Measurements from ENCODE around the gene RGS10. TPM values are rescaled to one million over a fixed set of nuclear protein-coding genes. Genes with fewer than 3 reads are reported as not detected.

RGS10 gene
- total and polyA plus RNA-seq, 2 experiments from 2014 or later: 16.8 to 26.8 TPM

GRCh38 chr10:119483001-119483400 is 59.5 kb downstream of the RGS10 start:
- DNase-seq (ENCODE audit: low spot score) (no peak), ATAC-seq (no peak)
- no peak overlapping the region for H2AFZ ChIP-seq
- no peak overlapping the region for H3K27ac Mint-ChIP-seq
- H3K4me1 ChIP-seq (ENCODE audit: insufficient read depth): peaks cover 6% of the 10 kb centered on the region; the same call in 1 of the 2 replicates
- no peak for TF ChIP-seq CTCF (conservative IDR thresholded peaks at IDR 0.05; ENCODE audit: low read depth in 2 of 2)
- TF ChIP-seq ETS1 (IDR thresholded peaks at IDR 0.05): no peak
- TF ChIP-seq ZNF331 (CRISPR knock-in tag; IDR thresholded peaks at IDR 0.05; ENCODE audit: low read depth): no peak
- no peak for TF ChIP-seq ZNF462 (CRISPR knock-in tag; IDR thresholded peaks at IDR 0.05)
- no peak for TF ChIP-seq ZNF114 (CRISPR knock-in tag; IDR thresholded peaks at IDR 0.05)
- no peak overlapping the region for H3K27ac ChIP-seq (ENCODE audit: low read depth)
- no peak overlapping the region for H3K4me3 ChIP-seq
- peaks cover 42% of the 10 kb centered on the region for H3K27me3 Mint-ChIP-seq (ENCODE audit: insufficient read depth, low read depth, poor library complexity)
- H3K79me2 ChIP-seq (replicated peaks; ENCODE audit: insufficient read depth): no peaks in the 10 kb centered on the region
- peaks cover 11% of the 10 kb centered on the region; the same call in 2 of the 3 replicates for H3K4me1 Mint-ChIP-seq
- no peaks in the 10 kb centered on the region for H3F3A ChIP-seq (replicated peaks; ENCODE audit: low read depth)
- no peaks in the 10 kb centered on the region for H3K36me3 Mint-ChIP-seq (ENCODE audit: low read depth)
- no peaks in the 10 kb centered on the region for H4K20me1 ChIP-seq (replicated peaks; ENCODE audit: insufficient read depth)
- peaks cover 22% of the 10 kb centered on the region for H3K27me3 ChIP-seq (ENCODE audit: insufficient read depth)
- H3K9me3 Mint-ChIP-seq: no peaks in the 10 kb centered on the region
- no peaks in the 10 kb centered on the region for H3K36me3 ChIP-seq (ENCODE audit: insufficient read depth)
- H3K4me3 Mint-ChIP-seq: no peak overlapping the region
- no peak overlapping the region for H3K4me2 ChIP-seq
- H3K9me2 ChIP-seq (ENCODE audit: insufficient read depth): no peaks in the 10 kb centered on the region
